ENCODE results near the gene PHYHD1. TPM values are rescaled to one million over a fixed set of nuclear protein-coding genes. Genes with fewer than 3 reads are reported as not detected.

The PHYHD1 gene
- total RNA-seq, 4 donors from 2014 or later = 14.4 to 43.8 (median 32.4) TPM

DNA sequence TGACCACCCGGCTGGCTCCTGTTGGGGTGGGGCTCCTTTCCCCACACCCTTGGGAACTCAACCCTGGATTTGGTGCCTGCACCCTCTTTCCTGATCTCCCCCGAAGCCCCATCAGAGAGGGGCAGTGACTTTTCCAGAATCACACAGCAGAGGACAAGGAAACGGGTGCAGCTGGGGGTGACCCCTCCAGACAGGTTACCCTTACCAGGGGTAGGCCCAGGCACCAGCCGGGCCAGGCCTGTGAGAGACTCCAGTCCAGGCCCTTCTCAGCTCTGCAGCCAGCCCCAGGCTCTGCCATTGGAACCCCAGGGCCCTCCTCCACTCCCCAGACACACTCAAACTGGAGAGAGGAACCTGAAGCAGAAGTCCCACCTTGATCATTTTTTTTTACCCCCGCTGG is 19.0 kb upstream of the PHYHD1 start:
- ATAC-seq (ENCODE audit: low FRiP score) (no peak), DNase-seq (ENCODE audit: low spot score) (no peak)
- TF ChIP-seq, protein P1, sequence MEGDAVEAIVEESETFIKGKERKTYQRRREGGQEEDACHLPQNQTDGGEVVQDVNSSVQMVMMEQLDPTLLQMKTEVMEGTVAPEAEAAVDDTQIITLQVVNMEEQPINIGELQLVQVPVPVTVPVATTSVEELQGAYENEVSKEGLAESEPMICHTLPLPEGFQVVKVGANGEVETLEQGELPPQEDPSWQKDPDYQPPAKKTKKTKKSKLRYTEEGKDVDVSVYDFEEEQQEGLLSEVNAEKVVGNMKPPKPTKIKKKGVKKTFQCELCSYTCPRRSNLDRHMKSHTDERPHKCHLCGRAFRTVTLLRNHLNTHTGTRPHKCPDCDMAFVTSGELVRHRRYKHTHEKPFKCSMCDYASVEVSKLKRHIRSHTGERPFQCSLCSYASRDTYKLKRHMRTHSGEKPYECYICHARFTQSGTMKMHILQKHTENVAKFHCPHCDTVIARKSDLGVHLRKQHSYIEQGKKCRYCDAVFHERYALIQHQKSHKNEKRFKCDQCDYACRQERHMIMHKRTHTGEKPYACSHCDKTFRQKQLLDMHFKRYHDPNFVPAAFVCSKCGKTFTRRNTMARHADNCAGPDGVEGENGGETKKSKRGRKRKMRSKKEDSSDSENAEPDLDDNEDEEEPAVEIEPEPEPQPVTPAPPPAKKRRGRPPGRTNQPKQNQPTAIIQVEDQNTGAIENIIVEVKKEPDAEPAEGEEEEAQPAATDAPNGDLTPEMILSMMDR (IDR thresholded peaks at IDR 0.05) = no peak

DNA sequence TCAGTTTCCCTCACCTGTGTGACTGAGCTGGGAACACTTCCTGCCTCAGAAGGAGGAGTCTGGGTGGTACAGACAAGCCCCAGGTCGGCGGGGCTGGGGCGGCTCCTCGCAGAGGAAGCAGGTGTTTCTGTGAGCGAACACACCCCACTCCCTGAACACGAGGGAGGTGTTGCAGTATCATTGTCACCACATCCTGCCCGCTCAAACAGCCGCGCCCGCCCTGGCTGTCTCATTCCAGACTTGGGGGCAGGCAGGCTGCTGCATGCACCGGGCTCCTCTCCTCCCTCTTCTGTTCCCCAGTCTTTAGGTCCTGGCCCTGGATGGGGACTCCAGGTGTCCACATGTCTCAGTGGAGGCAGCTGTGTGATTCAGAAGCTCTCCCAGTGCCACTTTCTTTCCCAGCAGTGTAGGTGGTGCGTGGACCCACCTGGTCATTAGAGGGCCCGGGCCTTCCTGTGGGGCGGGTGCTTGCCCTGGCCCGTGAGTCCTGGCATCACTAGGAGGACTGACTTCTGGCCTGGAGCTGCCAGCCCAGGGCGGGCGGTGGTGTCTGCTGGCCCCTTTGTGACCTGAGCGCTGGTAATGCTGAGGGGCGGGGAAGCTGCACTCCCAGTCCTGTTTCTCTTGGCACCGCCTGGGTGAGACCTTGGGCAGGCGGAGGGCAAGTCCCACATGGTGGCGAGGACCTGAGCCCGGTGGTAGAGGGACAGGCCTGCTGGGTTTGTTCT is 18.3 kb upstream of the PHYHD1 start:
- ATAC-seq (ENCODE audit: low FRiP score) = no peak
- DNase-seq (ENCODE audit: low spot score) = no peak
- TF ChIP-seq, protein P1 (IDR thresholded peaks at IDR 0.05) = no peak

DNA sequence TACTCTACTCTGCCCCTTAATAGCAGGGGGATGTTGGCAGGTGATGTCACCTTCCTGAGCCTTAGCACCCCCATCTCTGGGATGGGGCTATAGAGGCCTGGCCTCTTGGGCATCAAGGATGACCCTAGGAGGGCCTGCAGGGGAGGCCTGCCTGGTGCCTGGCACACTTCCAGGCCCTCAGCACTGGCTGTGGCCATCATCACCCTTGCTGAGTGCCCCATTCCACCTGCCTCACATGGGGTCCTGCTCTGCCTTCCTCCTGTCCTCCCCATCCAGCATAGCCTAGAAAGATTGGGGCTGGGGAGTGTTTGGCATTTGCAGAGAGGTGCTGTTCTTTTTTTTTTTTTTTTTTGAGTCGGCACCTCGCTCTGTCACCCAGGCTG is 17.7 kb upstream of the PHYHD1 start:
- TF ChIP-seq, protein P1 (IDR thresholded peaks at IDR 0.05) = no peak
- ATAC-seq (ENCODE audit: low FRiP score) (no peak), DNase-seq (ENCODE audit: low spot score) (no peak)

DNA sequence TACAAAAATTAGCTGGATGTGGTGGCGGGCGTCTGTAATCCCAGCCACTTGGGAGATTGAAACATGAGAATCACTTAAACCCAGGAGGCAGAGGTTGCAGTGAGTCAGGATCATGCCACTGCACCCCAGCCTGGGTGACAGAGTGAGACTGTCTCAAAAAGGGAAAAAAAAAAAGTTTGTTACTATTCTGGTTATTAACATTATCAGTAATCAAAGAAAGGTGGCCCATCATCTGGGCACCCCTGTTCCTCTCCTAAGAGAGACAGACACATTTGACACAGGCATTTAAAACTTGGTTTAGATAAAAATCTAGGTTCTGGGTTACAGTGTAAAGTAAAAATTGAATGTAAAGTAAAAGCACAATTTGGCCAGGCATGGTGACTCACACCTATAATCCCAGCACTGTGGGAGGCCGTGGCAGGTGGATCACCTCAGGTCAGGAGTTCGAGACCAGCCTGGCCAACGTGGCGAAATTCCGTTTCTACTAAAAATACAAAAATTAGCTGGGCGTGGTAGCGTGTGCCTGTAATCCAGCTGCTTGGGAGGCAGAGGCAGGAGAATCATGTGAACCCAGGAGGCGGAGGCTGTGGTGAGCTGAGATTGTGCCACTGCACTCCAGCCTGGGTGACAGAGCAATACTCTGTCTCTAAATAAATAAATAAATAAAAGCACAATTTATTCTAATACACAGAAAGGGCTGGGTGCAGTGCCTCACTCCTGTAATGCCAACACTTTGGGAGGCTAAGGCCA is 16.7 kb upstream of the PHYHD1 start:
- TF ChIP-seq, protein P1 (IDR thresholded peaks at IDR 0.05) = no peak
- no peak for ATAC-seq (ENCODE audit: low FRiP score)
- no peak for DNase-seq (ENCODE audit: low spot score)

DNA sequence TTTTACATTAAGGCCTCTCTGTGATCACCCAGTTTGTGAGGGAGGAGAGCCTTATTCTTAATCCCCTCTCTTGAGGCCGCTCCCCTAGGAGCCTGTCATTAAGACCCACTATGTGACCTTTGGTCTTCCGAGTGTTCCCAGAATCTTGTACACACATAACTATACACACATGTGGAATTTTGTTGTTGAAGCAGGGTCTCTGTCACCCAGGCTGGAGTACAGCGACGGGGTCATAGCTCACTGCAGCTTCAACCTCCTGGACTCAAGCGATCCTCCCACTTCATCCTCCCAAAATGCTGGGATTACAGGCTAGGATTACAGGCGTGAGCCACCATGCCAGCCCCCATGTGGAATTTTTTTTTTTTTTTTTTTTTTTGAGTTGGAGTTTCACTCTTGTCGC is 14.8 kb upstream of the PHYHD1 start:
- DNase-seq (ENCODE audit: low spot score) (no peak), ATAC-seq (ENCODE audit: low FRiP score) (no peak)
- TF ChIP-seq, protein P1 (IDR thresholded peaks at IDR 0.05) = no peak

DNA sequence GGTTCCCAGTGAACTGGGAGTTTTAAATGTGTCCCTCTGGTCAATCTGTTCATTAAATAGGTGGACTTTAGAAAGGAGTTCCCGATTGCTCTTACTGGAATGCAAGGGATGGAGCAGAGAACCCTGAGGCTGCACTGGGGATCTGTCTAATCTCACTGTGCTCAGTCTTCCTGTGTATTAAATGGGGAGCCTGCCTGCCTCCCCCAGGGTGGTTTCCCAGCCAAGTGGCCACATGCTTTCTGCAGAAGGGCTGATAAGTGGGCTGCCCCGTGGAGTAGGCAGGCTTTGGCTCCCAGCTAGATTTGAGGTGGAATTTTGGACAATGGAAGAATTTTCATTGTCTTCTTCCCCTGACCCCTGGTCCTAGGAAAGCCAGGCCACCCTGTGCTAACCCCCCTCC is 14.0 kb upstream of the PHYHD1 start:
- DNase-seq (ENCODE audit: low spot score) (no peak), ATAC-seq (ENCODE audit: low FRiP score) (no peak)
- TF ChIP-seq, protein P1 (IDR thresholded peaks at IDR 0.05) = no peak

DNA sequence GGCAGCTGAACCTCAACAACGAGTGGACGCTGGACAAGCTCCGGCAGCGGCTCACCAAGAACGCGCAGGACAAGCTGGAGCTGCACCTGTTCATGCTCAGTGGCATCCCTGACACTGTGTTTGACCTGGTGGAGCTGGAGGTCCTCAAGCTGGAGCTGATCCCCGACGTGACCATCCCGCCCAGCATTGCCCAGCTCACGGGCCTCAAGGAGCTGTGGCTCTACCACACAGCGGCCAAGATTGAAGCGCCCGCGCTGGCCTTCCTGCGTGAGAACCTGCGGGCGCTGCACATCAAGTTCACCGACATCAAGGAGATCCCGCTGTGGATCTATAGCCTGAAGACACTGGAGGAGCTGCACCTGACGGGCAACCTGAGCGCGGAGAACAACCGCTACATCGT is 12.4 kb upstream of the PHYHD1 start:
- TF ChIP-seq, protein P1 (IDR thresholded peaks at IDR 0.05) = no peak
- no peak for ATAC-seq (ENCODE audit: low FRiP score)
- no peak for DNase-seq (ENCODE audit: low spot score)
